GM19397 (cell line): ENCODE data around the gene HS2ST1.
A peak's percentile ranks its signal among the peaks of the same experiment; 100 is the strongest.
"Not testable (repeated sequence)": the region's sequence is repeated elsewhere in the genome, so short reads cannot be mapped to it uniquely, and the experiment has no call there.

ENCODE experiments used
- ATAC-seq: cut with Tn5 transposase; IDR thresholded peaks from one replicate; pipeline ENCODE4 v1.9.1; 2021; ENCODE audit warnings: mild to moderate bottlenecking, moderate library complexity; ENCODE audit not compliant: unreplicated experiment

Gene HS2ST1

DNA sequence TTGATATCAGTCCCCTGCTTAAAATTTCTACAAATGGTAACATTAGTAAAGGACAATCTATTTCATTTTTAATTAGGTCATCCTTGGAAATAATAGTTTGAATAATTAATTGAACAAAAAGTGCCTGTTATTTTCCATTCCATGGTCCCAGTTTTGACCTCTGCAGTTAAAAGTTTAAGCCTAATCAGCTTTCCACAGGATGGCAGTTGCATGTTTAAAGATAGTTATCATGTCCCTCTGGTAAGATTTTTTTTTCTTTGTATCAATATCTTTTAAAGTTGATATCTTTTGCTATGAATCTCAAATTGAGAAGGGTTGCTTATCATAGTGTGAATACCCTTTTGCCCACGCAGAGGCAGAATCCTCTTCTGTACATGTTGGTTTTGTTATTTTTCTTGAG lies 90.4 kb downstream of the HS2ST1 start:
- ATAC-seq: no peak

DNA sequence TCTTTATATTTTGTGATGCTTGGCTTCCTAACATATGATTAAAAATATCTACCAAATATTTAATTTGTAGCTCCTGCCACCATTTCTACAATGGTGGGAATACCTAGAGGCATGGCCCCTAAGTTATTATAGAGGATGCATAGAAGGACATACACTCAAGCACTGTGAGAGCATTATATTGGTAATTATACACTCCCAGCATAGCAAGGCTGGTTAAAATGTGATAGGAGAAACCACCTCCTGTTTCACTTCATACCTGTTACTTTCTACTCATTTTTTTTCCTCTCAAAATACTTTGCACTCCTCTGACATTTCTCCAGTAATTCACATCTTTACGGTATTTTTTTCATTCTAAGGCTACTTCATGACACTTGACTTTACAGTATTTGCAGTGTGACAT lies 92.9 kb downstream of the HS2ST1 start:
- ATAC-seq: no peak

DNA sequence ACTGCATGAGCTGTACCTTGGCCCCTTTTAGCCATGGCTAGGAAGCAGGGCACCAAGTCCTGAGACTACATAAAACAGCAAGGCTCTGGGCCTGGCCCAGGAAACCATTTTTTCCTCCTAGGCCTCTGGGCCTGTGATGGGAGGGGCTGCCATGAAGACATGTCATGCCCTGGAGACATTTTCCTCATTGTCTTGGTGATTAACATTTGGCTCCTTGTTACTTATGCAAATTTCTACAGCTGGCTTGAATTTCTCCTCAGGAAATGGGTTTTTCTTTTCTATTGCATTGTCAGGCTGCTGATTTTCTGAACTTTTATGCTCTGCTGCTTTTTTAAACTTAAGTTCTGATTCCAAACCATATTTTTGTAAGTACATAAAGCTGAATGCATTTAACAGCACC lies 99.0 kb downstream of the HS2ST1 start:
- not testable (repeated sequence) for ATAC-seq

DNA sequence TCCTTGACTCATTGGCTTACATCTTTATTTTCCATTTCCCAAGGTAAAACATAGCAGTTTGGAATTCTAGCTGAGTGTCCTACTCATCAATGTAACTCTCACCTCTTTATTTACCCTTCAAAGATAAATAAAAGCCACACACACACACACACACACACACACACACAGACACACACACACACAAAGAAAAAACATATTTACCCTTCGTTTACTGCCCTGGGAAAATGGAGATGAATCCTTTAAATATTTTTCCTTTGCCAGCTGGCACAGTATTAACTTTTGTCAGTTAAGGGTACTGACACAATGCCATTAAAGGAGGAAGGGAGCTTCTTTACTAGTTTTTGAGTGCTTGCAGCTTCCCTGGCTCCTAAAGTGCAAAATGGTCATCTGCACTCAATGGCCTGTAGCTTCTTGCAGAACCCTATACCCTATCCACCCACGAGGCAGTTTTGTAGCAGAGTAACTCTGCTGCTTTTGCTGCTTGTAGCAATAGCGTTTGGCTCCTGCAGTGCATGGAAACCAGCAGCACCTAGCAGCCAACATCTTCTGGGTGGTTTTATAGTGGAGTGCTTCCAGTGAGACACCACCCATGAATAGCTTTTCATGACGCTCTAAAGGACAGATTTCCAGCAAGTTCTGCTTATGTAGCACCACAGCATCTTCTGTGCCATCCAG lies 103.7 kb downstream of the HS2ST1 start:
- no peak for ATAC-seq

DNA sequence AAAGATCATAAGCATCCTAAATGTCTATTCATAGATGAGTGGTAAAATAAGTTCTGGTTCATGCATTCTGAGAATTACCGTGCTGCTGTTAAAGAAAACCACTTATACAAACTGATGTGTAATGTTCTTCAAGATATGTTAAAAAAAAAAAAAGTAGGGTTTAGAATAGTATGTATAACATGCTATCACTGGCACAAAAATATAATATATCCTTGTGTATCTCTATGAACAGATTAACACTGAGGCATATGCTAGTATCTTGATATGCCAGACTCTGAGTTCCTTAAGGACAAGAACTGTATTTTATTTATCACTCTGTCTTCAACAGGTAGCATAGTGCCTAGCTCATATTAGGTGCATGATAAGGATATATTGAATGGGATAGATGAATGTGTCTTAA lies 108.9 kb downstream of the HS2ST1 start:
- no peak for ATAC-seq

DNA sequence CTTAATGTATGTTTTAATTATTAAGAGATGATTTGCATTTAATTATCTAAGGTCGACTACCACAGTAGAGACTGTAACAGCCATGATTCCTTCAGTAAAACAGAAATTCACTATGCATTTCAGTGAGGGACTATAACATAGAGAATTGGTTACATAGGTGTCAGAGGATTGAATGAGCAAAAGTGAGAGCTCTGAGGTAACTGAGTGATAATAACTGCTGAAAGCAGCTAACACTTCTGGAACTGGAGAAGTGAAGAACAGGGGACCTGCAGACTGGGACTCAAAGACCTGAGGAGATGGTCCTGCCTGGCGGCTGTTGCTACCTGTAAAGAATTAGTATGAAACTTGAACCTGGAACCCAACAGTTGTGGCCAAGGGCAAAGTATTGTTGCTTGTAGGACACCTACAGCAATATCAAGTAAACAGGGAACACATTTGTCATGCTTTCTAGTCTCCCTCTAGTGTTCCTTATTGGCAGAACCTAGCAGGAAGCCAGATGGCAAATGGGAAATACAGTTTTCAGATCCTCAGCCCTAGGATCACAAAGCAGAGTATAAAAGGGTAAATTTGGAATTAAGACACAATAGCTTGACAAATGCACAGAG lies 110.6 kb downstream of the HS2ST1 start:
- ATAC-seq: peak; percentile 70

DNA sequence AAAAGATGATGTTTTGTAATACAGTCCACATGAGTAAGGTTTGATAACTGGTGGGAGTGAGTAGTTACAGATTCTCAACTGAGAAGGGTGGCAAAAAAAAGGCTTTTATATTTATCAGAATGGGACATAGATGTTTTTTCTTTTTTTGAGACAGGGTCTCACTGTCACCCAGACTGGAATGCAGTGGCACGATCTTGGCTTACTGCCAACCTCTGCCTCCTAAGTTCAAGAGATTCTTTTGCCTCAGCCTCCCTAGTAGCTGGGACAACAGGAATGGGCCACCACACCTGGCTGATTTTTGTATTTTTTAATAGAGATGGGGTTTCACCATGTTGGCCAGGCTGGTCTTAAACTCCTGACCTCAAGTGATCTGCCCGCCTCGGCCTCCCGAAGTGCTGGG lies 113.1 kb downstream of the HS2ST1 start:
- not testable (repeated sequence) for ATAC-seq

DNA sequence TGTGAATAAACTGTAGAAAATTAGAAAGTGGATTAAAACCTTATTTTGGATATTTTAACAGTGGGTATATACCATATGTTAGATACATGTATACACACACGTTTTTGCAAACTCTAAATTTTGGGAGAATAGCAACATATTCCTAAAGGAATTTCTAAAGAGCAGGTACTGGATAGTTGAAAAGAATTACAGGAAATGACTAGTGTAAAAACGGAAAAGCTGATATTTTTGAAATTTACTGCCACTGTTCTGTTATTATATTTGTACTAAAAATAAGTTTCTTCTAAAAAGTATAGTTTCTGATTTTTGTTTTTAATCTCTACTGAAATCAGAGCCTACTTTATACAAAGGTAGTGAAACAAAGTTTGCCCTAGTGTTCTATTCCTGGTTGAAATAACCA lies 114.1 kb downstream of the HS2ST1 start:
- ATAC-seq: no peak

DNA sequence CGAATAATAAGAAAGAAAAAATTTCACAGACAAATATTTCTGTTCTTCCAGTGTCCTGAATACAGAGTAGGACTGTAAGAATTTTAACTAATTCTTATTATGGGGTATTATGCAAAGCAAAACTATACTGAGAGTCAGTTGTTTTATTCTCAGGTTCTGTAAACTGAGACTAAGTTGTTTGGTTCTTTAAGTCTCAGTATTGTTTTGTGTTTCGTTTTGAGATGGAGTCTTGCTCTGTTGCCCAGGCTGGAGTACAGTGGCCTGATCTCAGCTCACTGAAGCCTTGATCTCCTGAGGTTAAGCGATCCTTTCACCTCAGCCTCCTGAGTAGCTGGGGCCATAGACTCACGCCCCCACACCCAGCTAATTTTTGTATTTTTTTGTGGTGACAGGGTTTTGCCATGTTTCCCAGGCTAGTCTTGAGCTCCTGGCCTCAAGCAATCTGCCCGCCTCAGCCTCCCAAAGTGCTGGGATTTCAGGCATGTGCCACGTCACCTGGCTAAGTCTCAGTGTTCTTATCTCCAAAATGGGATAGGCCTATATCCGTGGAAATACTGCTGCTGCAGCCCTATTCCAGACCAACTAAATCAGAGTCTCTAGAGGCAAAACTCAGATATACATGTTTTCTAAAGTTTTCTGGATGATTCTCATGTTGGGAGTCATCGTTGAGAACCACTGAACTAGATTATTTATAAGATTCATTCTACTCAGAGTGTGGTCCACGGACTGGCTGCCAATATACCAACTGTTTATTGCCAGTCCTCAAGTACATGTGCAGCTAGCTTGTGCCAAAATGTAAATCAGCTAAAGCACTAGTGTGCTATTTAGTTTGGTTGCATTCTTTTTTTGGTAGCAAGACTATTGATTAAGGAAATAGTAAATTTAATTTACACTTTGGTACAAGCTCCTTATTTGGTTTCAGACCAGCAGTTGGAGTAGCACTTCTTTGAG lies 116.6 kb downstream of the HS2ST1 start:
- ATAC-seq: peak; percentile 96

DNA sequence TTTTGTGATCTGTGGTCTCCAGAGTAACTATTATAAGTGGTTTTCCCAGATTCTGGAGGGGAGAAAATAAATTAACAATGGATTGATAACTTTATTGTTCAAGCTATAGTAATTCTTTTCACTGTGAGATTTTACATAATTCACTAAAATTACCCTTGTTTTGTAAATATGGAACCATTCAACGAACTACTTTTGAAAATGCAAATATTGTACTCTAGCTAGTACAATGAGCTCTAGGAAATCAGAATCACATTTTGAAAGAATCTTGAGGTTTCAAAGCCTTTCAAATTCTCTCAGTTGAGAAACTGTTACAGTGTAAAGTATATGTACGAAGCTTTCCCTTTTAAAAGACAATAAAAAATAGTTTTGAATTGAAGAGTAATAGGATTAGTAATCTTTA lies 119.9 kb downstream of the HS2ST1 start:
- no peak for ATAC-seq

DNA sequence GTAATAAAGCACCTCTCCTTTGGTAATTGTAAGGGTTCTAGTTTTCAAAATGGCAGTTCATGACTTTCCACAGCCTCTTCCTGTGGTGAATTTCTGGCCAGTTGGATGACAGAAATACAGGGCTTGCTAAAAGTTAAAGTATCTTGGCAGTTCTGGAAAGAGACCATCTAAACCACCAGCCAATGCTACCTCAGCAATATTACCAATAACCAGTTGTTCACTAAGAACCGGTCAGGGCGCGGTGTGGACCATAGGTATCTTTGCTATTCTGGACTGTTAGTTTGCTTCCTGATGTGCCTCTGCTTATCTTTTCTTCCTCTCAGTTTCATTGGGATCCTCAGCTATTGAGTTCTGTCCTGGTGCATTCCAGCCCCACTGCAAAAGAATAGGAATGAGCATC lies 124.7 kb downstream of the HS2ST1 start:
- no peak for ATAC-seq

DNA sequence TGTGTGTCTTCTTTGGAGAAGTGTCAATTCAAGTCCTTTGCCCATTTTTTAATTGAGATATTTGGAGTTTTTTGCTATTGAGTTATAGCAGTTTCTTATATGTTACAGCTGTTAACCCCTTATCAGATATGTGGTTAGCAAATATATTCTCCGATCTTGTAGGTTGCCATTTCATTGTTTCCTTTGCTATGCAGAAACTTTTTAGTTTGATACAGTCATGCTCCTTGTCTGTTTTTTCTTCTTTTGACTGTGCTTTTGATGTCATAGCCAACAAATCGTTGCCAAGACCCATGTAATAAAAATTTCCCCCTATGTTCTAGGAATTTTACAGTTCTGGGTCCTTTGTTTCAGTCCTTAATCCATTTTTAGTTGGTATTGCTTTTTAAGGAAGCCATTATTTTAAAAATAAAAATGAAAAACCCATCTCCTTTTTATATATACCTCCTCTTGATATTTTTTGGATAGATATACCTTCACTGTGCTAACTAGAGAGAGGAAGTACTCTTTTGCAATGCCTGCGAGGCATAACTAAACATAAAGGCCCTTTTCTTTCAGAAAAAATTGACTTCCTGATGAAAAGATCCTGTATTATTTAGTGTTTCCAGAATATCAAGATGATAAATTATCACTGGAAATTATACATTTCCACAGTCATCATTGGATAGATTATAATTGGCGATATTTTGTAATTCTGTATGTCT lies 127.8 kb downstream of the HS2ST1 start:
- ATAC-seq: no peak

DNA sequence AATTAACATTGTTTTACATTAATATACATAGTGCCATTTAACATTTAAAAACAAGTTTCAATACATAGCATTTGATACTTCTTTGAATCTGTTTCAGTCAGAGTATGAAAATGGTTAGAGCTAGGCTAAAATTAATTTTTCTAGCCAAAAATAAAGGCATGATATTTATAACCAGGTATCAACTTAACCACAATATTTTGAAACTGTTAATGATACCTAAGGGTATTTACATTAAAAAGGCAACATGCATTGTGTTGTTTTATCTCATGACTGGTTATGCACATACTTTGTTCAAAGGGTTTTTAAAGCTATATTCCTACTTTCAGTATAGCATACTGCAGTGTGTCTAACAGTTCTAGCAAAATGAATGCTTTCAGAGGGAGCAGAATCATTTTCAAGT lies 130.0 kb downstream of the HS2ST1 start:
- no peak for ATAC-seq

DNA sequence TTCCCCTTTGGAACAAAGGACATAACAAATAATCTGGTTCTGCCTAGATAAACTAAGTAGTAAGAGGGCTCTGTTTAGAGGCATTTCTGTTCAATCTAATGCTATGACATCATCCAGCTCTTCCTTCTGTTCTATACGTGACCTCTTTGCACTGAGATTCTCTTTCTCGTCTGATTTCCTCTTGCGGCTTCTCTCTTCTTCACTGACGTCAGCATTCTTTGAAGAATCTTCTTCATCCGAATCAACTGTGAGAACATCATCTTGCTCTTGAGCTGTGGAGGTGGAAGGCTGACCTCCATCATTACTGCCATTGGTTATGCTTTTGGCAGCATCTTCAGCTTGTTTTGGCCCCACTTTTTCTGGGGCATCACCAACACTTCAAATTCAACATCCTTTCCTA lies 130.4 kb downstream of the HS2ST1 start:
- no peak for ATAC-seq

DNA sequence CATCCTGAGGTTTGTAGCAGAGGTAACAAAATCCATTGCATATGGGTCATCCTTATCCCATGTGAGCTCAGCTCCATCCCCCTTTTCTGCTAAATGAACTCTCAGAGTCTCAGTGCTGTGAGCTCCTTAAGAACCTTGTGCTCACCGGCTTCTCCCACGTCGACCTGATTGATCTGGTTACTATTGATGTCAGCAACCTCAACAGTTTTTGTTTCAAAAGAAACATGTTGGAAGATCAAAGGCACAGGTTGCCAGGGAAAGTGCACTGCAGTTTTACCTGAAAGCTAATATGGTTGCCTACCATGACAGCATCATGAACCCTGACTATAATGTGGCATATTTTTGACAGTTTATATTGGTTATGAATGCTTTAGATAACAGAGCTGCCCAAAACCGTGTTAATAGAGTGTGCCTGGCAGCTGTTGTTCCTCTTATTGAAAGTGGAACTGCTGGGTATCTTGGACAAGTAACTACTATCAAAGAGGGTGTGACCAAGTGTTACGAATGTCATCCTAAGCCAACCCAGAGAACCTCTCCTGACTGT lies 131.4 kb downstream of the HS2ST1 start:
- peak; percentile 43 for ATAC-seq

DNA sequence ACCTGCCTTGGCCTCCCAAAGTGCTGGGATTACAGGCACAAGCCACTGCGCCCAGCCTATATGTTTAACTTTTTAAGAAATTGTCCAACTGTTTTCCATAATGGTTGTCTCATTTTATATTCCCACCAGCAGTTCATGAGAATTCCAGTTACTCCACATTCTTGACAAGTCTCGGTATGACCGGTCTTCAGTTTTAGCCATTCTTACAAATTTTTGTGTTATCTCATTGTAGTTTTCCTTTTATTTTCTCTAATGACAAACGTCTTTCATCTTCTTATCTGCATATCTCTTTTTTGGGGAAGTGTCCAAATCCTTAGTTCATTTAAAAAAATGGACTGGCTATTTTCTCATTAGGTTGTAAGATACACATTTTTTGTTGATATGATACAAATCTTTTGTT lies 132.5 kb downstream of the HS2ST1 start:
- no peak for ATAC-seq

DNA sequence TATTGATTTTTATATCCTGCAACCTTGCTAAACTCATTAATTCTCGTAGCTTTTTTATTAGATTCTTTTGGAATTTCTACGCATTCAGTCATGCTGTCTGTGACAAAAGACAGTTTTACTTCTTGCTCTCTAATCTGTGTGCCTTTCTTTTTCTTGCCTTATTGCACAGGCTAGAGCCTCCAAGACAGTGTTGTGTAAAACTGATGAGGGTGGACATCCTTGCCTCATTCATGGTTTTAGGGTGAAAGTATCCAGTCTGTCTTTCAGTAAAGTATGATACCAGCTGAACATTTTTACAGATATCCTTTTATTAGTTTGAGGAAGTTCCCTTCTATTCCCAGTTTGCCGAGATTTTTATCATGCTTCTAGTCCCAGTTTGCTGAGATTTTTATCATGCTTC lies 133.8 kb downstream of the HS2ST1 start:
- no peak for ATAC-seq

DNA sequence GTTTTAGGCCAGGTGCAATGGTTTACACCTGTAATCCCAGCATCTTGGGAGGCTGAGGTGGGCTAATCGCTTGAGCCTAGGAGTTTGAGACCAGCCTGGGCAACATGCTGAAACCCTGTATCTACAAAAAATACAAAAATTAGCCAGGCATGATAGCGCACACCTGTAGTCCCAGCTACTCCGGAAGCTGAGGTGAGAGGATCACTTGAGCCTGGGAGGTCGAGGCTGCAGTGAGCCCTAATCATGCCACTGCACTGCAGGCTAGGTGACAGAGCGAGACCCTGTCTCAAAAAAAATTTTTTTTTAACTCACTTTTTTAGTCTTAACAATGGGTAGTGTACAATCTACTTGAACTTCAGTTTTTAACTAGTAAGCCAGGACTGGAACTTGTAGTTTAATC lies 137.5 kb downstream of the HS2ST1 start:
- ATAC-seq: no peak

DNA sequence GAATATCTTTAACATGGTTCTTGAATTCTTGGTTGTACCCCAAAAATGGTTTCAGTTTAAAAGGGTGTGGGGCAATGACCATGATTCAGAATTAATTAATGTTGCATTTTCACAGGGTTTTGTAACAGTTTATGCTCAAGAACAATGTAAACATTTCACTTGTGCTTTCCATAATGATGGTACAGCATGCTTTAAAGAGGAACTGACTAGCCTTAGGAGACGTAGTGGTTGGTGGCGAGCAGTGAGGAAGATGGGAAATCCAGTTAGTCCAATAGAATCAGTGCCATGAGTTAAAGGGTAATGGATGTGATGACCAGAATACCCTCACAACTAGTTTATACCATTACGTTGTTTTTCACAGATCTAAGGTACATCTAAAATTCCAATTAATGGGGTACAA lies 138.0 kb downstream of the HS2ST1 start:
- no peak for ATAC-seq

DNA sequence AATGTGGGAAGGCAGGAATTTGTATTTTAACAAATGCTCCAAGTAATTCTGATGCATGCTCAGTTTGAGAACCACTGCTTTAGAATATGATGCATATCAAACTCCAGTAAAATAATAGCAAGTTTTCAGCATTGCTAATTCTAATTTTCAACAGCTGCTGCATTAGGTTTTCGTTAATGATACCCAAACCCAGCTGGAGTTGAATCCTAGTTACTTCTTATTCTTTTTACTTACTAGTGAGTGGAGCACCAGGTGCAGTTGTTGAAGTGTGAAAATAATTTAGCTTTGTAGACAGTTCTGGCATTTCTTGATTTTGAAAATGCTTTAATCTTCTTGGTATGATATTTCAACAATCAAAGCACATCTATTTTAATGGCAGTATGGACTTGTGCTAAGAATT lies 138.5 kb downstream of the HS2ST1 start:
- ATAC-seq: no peak

DNA sequence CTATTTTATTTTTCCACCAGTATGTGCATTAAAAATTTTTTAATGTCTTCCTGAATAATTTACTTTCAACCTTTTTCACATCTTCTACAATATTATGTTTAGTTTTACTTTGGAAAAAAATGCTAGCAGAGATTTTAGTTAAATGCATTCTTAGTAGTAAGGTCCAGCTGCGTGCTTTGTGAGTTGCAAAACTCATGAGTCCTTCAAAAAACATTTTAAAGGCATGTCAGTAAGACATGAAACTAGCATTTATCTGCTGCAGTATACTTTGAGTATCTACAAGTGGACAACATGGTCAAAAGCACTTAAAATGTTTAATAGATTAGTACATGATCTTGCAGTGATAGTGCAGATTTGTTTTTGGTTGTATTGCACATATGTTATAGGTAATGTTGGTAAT lies 139.0 kb downstream of the HS2ST1 start:
- ATAC-seq: no peak
